Calu3 (cell line): Measurements from ENCODE around the gene GCC2. TPM values are rescaled to one million over a fixed set of nuclear protein-coding genes. Genes with fewer than 3 reads are reported as not detected.

ENCODE experiments used
- BruUV-seq: library from RNA; stranded (reverse); fragments of 400-500 nt; replicated peaks from 2 replicates; lab custom pipeline; 2021; lab: Mats Ljungman, UMichigan
- CTCF ChIA-PET: fragments of 300-600 bp; sonication (Branson Sonifier 250); formaldehyde crosslinking; loops from one replicate; lab custom pipeline; 2022; ENCODE audit warnings: antibody characterized with exemption; lab: Charles Lee
- DNase-seq: peaks from one replicate; pipeline ENCODE4 v3.0.0; 2022
- H3K27ac Mint-ChIP-seq: one replicate; pipeline ENCODE4 v1.8.0; 2022; ENCODE audit warnings: mixed read lengths; ENCODE audit not compliant: unreplicated experiment
- H3K27me3 Mint-ChIP-seq: one replicate; pipeline ENCODE4 v1.8.0; 2022; ENCODE audit warnings: mixed read lengths; ENCODE audit not compliant: unreplicated experiment
- H3K36me3 Mint-ChIP-seq: one replicate; pipeline ENCODE4 v1.8.0; 2022; ENCODE audit warnings: mild to moderate bottlenecking, moderate library complexity, mixed read lengths; ENCODE audit not compliant: insufficient read depth, unreplicated experiment
- H3K4me1 Mint-ChIP-seq: one replicate; pipeline ENCODE4 v1.8.0; 2022; ENCODE audit warnings: mild to moderate bottlenecking, low read depth, mixed read lengths; ENCODE audit not compliant: unreplicated experiment
- H3K4me3 Mint-ChIP-seq: one replicate; pipeline ENCODE4 v1.8.0; 2022; ENCODE audit warnings: mild to moderate bottlenecking, low read depth, moderate library complexity, mixed read lengths; ENCODE audit not compliant: unreplicated experiment
- H3K9me3 Mint-ChIP-seq: one replicate; pipeline ENCODE4 v1.8.0; 2022; ENCODE audit warnings: low read depth, mixed read lengths; ENCODE audit not compliant: unreplicated experiment
- CTCF ChIP-seq: fragments of 200-600 bp; IDR thresholded peaks from one replicate; pipeline ENCODE4 v1.8.0; 2022; ENCODE audit warnings: antibody characterized with exemption; ENCODE audit not compliant: unreplicated experiment
- intact Hi-C: fragments of 100-400 bp; cut with micrococcal nuclease; formaldehyde crosslinking; loops from one replicate; pipeline ENCODE4 v1.10.0; 2022; ENCODE audit not compliant: unreplicated experiment
- total RNA-seq: library from RNA; stranded (reverse); gene quantifications from 2 replicates; pipeline ENCODE4 v1.2.3, GENCODE V29; 2022

GCC2 gene
- total RNA-seq, 1 experiment from 2014 or later, result 54.9 TPM

GRCh38 chr2:108417254-108417653 lies 31.8 kb upstream of the GCC2 start:
- peak; percentile 35 for DNase-seq
- Mint-ChIP-seq H3K36me3 (no peaks in the 10 kb centered on the region), H3K9me3 (no peaks in the 10 kb centered on the region), H3K27ac (no peak overlapping the region), H3K4me3 (no peak overlapping the region), H3K4me1 (no peaks in the 10 kb centered on the region), H3K27me3 (no peaks in the 10 kb centered on the region)
- peak; percentile 42 for TF ChIP-seq CTCF
- no TSS peak for BruUV-seq
- intact Hi-C loops, result loop anchor here (5.0 kb wide), 1 partner anchor 165 kb away; no protein-coding TSS in a partner anchor
- CTCF ChIA-PET, result no interaction called here

- no peaks in the 10 kb centered on the region for H3K36me3 Mint-ChIP-seq
- BruUV-seq, result no TSS peak
- no peak for TF ChIP-seq CTCF
- CTCF ChIA-PET, result interaction anchor here (0.6 kb wide), 1 partner anchor 8 kb away, joined by 3 read pairs; no protein-coding TSS in a partner anchor
- no peak overlapping the region for H3K27ac Mint-ChIP-seq
- intact Hi-C loops, result loop anchor here (5.0 kb wide), 1 partner anchor 164 kb away; no protein-coding TSS in a partner anchor
- H3K4me3 Mint-ChIP-seq, result no peak overlapping the region
- no peak for DNase-seq
- no peaks in the 10 kb centered on the region for H3K27me3 Mint-ChIP-seq
- H3K4me1 Mint-ChIP-seq, result peaks cover 7% of the 10 kb centered on the region
- H3K9me3 Mint-ChIP-seq, result peaks cover 3% of the 10 kb centered on the region
Measured at GRCh38 chr2:108418416-108418815, 30.6 kb upstream of the GCC2 start.

GRCh38 chr2:108423067-108423466 lies 25.9 kb upstream of the GCC2 start:
- no peak overlapping the region for H3K4me3 Mint-ChIP-seq
- TF ChIP-seq CTCF, result no peak
- CTCF ChIA-PET, result no interaction called here
- intact Hi-C loops, result no loop called here
- BruUV-seq, result no TSS peak
- no peaks in the 10 kb centered on the region for H3K27me3 Mint-ChIP-seq
- no peak for DNase-seq
- H3K27ac Mint-ChIP-seq, result no peak overlapping the region
- no peaks in the 10 kb centered on the region for H3K36me3 Mint-ChIP-seq
- peaks cover 3% of the 10 kb centered on the region for H3K9me3 Mint-ChIP-seq
- H3K4me1 Mint-ChIP-seq, result peaks cover 12% of the 10 kb centered on the region

- no TSS peak for BruUV-seq
- Mint-ChIP-seq H3K4me1 (peaks cover 12% of the 10 kb centered on the region), H3K9me3 (peaks cover 3% of the 10 kb centered on the region), H3K27ac (no peak overlapping the region), H3K4me3 (no peak overlapping the region), H3K27me3 (no peaks in the 10 kb centered on the region), H3K36me3 (no peaks in the 10 kb centered on the region)
- DNase-seq, result peak; percentile 8
- no peak for TF ChIP-seq CTCF
- CTCF ChIA-PET, result interaction anchor here (0.7 kb wide), 1 partner anchor 63 kb away, joined by 3 read pairs; no protein-coding TSS in a partner anchor
- intact Hi-C loops, result no loop called here
Measured at GRCh38 chr2:108423502-108424251, 25.3 kb upstream of the GCC2 start.
